Osteoblast (primary cell): ENCODE data around the gene HOXB1. TPM values are rescaled to one million over a fixed set of nuclear protein-coding genes. Genes with fewer than 3 reads are reported as not detected.
A peak's percentile ranks its signal among the peaks of the same experiment; 100 is the strongest.

Experiments
- DNase-seq: peaks from one replicate; pipeline ENCODE4 v3.0.0; 2011; ENCODE audit warnings: low spot score, mixed read lengths; ENCODE audit not compliant: insufficient read length; ENCODE audit errors: missing footprints
- H2AFZ ChIP-seq: 2 replicates; pipeline ENCODE4 v1.6.0; 2011; ENCODE audit warnings: mild to moderate bottlenecking, low read length
- H3K27ac ChIP-seq: 2 replicates; pipeline ENCODE4 v1.5.1; 2011; ENCODE audit warnings: mild to moderate bottlenecking, low read depth, low read length, moderate library complexity
- H3K27me3 ChIP-seq: 2 replicates; pipeline ENCODE4 v1.6.0; 2012; ENCODE audit warnings: mild to moderate bottlenecking, control low read depth, inconsistent platforms, low read length, moderate library complexity; ENCODE audit not compliant: insufficient read depth
- H3K36me3 ChIP-seq: 2 replicates; pipeline ENCODE4 v1.5.1; 2011; ENCODE audit warnings: mild to moderate bottlenecking, low read length, control low read depth, moderate library complexity; ENCODE audit not compliant: insufficient read depth
- H3K4me1 ChIP-seq: 2 replicates; pipeline ENCODE4 v1.5.1; 2011; ENCODE audit warnings: mild to moderate bottlenecking, low read length, control low read depth, moderate library complexity; ENCODE audit not compliant: insufficient read depth
- H3K4me2 ChIP-seq: 2 replicates; pipeline ENCODE4 v1.6.0; 2011; ENCODE audit warnings: mild to moderate bottlenecking, low read length; ENCODE audit not compliant: insufficient read depth
- H3K4me3 ChIP-seq: fragments of 200-600 bp; sonication (generic); 3 replicates; pipeline ENCODE4 v1.5.1; 2012; ENCODE audit warnings: mild to moderate bottlenecking, low read length, inconsistent platforms; ENCODE audit not compliant: insufficient read depth
- H3K79me2 ChIP-seq: 2 replicates; pipeline ENCODE4 v1.6.0; 2012; ENCODE audit warnings: mild to moderate bottlenecking, low read length, control low read depth, inconsistent platforms; ENCODE audit not compliant: insufficient read depth
- H3K9me3 ChIP-seq: 2 replicates; pipeline ENCODE4 v1.5.1; 2011; ENCODE audit warnings: low read depth, low read length, control low read depth
- H4K20me1 ChIP-seq: 2 replicates; pipeline ENCODE4 v1.6.0; 2012; ENCODE audit warnings: mild to moderate bottlenecking, low read length, control low read depth; ENCODE audit not compliant: insufficient read depth
- total RNA-seq: library from RNA; depleted of rRNA; stranded (reverse); fragments of >200 nt; gene quantifications from 2 replicates; pipeline ENCODE4 v1.2.3, GENCODE V29; 2012
- TF ChIP-seq, protein P1 (sequence below): IDR thresholded peaks from 2 replicates; pipeline ENCODE4 v1.5.1; 2011; ENCODE audit warnings: mild to moderate bottlenecking, low read depth, low read length, moderate library complexity; ENCODE audit errors: extremely low read depth

HOXB1 gene
- total RNA-seq, 1 donor: not detected

DNA sequence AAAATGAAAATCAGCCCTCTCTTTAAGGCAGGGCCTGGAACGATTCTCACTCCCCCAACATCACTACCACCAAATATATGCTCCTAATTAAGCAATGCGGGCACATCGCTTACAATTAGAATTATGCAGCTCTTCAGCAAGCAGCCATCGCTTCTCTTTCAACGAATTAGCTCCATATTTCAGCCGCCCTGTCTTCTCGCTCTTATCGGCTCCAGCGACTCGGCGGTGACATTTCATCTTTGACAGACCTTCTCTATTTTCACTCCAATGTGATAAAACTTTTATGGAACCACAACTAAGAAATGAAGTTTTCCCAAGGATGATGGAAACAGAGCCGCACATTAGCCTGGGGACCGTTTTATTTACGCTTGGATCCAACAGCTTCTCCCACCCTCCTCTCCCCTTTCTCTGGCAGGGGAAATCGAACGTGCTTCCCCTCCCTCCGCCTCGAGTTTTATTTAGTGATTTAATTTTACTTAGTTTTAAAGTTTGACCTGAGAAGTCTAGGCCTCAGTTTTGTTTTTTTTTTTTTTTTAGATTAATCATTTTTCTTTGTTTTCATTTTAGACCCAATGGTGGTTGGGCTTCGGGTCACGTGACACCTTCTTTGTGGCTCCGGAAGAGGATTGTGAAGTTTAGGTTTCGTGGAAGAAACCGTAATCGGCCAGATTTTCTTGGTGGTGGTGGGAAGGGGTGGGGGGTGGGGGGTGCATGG is 17.2 kb upstream of the HOXB1 start:
- Histone ChIP-seq H3K4me2 (peak overlapping the region; percentile 45), H3K9me3 (no peaks in the 10 kb centered on the region), H3K27ac (no peak overlapping the region), H2AFZ (no peak overlapping the region), H3K27me3 (peaks cover 79% of the 10 kb centered on the region), H4K20me1 (no peaks in the 10 kb centered on the region), H3K4me1 (no peaks in the 10 kb centered on the region), H3K4me3 (no peak overlapping the region), H3K36me3 (no peaks in the 10 kb centered on the region), H3K79me2 (no peaks in the 10 kb centered on the region)
- DNase-seq: no peak
- TF ChIP-seq, protein P1, sequence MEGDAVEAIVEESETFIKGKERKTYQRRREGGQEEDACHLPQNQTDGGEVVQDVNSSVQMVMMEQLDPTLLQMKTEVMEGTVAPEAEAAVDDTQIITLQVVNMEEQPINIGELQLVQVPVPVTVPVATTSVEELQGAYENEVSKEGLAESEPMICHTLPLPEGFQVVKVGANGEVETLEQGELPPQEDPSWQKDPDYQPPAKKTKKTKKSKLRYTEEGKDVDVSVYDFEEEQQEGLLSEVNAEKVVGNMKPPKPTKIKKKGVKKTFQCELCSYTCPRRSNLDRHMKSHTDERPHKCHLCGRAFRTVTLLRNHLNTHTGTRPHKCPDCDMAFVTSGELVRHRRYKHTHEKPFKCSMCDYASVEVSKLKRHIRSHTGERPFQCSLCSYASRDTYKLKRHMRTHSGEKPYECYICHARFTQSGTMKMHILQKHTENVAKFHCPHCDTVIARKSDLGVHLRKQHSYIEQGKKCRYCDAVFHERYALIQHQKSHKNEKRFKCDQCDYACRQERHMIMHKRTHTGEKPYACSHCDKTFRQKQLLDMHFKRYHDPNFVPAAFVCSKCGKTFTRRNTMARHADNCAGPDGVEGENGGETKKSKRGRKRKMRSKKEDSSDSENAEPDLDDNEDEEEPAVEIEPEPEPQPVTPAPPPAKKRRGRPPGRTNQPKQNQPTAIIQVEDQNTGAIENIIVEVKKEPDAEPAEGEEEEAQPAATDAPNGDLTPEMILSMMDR: no peak

DNA sequence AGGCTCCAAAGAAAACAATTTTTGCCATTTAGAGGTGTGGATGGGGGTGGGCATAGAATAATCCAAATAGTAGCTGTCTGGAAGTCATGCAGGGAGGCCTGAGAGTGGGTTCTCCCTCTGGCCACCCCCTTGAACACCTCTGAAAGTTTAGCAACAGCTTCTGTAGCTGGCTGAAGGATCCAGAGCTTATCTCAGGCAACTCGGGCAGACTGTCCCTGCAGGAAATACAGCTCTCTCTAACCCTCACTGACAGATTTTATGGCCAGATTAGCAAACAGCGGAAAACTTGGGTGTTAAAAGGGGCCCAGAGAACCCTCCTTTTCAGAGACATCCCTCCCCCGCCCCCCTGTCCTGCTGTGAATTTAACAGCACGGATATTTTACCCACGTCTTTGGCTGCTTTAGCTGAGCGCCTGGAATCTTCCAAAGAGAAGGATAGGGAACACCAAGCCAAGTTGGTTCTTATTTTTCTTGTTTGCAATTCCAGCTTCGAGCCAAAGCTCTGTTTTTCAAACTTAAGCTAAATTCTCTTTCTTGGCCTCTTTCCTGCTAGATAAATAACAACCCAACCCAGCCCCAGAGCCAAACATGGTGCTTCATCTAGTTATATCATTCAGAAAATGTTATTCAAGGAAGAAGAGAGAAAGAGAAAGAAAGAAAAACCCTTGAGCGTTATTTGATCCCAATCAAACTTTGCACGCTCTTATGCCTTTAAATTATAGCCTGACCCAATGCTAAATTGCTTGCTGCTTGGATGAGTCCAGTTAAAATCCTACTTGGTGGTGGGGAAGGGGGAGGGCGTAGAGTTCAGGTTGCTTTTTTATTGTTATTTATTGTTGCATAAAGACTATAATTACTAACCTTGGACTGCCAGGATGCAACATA is 16.4 kb upstream of the HOXB1 start:
- Histone ChIP-seq H3K9me3 (no peaks in the 10 kb centered on the region), H3K79me2 (peaks cover 3% of the 10 kb centered on the region), H3K36me3 (no peaks in the 10 kb centered on the region), H4K20me1 (no peaks in the 10 kb centered on the region), H3K27ac (no peak overlapping the region), H3K4me2 (peak overlapping the region; percentile 45), H3K4me1 (no peaks in the 10 kb centered on the region), H2AFZ (no peak overlapping the region), H3K27me3 (peaks cover 81% of the 10 kb centered on the region), H3K4me3 (peak overlapping the region; percentile 1)
- TF ChIP-seq, protein P1: no peak
- DNase-seq: no peak

DNA sequence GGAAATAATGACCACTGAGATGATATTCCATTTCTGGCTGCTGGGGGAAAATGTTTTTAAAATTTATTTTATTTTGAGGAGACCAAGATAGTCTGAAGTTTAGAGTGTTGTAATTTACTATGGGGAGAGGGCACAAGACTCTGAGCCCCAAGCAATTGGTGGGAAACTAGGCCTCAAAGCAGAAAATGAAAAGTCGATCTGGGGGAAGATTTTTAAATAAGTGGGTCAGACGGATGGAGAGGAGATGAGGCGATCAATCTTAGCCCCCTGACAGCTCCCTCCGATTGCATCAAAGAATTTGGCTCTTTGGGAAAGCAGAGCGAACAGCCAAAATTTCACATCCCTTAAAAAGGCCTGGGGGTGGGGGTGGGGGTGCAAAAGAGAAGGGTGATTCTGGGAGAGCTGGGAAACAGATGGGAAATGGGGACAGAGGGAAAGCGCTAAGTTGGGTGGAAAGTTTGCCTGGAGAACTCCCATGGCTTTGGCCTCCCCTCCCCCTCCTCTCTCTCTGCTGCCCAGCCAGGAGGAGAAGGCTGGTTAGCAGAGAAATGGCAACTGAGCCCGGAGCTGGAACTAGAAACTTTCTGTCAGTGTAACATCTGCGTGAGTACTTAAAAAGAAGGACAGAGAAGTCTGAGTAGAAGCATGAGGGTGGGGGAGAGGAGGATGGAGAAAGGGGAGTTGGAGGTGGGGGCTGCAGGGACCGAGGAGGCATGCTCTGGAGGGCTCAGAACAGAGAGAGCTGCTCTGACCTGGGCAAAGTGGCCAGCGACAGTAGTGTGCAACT is 15.5 kb upstream of the HOXB1 start:
- Histone ChIP-seq H3K79me2 (peaks cover 4% of the 10 kb centered on the region), H3K4me3 (no peak overlapping the region), H3K4me2 (peak overlapping the region; percentile 45), H4K20me1 (no peaks in the 10 kb centered on the region), H3K27me3 (peaks cover 81% of the 10 kb centered on the region), H3K36me3 (no peaks in the 10 kb centered on the region), H3K9me3 (no peaks in the 10 kb centered on the region), H3K27ac (no peak overlapping the region), H3K4me1 (peaks cover 2% of the 10 kb centered on the region), H2AFZ (no peak overlapping the region)
- DNase-seq: no peak
- TF ChIP-seq, protein P1: no peak
